NCI-H1436 treated with DMSO at 0.1 percent for 48 hours (cell line): ENCODE data around the gene FYCO1.

Source experiments
- DNase-seq: peaks from one replicate; lab custom pipeline; 2025; lab: John Stamatoyannopoulos, UW

The FYCO1 gene

DNA sequence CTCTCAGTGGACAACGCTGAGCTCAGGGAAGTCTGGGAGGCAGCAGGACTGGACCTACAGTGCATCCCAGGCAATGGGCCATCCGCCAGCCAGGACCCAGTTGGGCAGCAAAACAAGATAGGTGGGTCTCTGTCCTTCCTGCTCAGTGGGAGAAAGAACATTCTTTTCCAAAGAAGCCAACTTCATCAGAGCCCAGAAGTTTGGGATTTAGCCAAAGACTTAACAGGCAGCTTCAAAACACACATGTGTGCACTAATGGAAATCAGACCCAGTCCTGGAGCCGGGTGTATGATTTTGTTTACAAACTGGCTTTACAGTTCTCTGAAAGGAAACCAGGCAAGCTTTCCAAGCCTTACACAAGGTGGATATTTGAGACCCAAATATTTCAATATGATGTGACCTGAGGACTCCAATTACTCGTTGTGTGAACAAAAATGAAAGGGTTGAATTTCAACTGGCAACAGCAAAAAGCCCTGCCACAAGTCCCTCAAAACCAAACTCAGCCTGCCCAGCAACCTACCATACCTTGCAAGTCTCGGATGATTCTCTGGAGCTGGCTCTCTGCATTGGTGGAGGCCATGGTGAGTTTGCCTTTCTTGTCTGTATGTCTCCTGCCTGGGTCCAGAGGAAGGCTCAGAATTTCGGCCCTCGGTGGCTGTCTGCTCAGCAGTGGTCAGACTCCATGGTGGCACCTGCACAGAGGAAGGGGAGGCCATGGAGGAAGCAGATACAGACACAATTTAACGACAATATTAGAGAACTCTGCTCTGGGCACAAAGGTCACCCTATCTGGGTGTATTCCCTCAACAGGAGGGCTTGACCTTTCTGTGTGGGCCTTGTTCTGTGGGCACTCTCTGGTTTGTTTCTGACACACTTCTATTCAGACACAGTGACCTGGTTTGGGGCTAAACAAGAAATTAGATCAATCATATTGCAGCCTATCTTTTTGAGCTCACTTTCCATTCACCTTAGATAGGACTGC, 11.0 kb downstream of the FYCO1 start:
- DNase-seq = no peak

- DNase-seq = no peak
Observed at GRCh38 chr3:45983770-45984169, 11.9 kb downstream of the FYCO1 start.

GRCh38 chr3:45981346-45982074, 14.1 kb downstream of the FYCO1 start:
- DNase-seq = no peak

- no peak for DNase-seq
Observed at GRCh38 chr3:45980819-45981218, 14.8 kb downstream of the FYCO1 start.

DNA sequence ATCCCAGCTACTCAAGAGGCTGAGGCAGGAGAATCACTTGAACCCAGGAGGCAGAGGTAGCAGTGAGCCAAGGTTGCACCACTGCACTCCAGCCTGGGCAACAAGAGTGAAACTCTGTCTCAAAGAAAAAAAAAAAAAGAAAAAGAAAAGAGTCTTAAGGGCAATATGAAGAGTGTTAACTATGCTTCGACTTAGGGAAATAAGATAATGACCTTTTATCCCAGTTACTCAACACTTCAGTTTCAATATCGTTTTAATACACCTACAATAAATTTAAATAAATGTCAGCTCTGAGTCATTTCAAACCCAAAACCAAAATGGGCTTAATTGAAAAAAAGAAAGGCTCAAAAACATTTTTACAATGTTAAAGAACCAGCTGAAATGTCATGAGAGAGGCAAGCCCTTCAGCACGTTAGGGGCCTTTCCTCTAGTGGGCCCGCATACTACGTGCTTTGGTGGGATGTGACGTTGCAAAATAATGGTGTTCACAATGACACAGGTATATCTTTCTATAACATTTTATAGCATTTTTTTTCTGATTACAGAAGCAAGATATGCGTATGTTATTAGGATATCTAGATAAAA, 15.3 kb downstream of the FYCO1 start:
- no peak for DNase-seq

DNA sequence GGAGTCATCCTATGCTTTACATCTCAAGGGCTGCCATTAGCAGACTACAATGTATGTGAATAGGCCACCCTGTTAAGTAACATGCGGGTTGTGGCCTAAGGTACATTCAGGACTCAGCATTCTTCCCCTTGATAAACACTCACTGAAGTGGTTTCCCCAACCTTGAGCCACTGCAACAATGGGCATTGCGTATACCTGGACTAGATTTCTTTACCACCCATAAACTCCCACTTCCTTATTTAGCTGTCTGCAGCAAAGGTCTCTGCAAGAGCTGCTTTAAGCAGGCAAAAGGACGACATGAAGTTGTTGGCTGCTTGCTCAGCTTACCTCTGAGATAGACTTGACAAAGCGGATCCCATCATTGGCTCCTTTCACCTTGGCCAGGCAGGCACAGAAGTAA, 16.2 kb downstream of the FYCO1 start:
- DNase-seq = no peak

DNA sequence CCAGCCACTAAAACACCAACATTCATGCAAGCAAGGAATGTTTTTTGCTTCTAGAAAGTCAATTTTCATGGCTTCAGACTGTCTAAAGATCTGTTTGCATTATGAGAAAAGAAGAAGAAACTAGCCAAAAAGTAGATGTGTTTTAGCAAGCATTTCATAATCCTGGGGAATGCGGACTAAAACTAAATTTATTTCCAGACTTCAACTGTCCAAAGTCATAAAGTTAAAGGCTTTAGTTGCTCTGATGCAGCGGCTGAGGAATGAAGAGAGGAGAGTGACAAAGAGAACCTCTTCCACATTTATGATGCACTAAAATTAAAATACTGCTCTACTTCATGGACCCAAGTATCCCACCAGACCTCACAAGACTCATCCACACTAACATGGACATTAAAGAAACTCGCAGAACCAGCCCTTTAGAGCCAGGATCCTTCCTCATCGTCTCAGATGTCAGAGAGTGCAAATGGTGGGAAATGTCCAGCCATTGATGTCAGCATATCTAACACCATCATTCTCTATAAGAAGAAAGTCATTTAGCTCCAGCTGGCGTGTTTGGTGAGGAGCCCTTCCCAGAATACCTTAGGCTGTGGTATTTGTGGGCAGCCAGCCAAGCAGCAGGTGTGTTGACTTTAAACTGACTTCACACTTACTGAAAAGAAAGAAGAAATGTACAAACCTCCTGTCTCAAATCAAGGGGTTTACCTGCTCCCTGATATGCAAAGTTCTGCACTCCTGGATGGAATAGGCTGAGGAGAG, 17.4 kb downstream of the FYCO1 start:
- no peak for DNase-seq

- no peak for DNase-seq
Observed at GRCh38 chr3:45976191-45977091, 19.2 kb downstream of the FYCO1 start.

DNA sequence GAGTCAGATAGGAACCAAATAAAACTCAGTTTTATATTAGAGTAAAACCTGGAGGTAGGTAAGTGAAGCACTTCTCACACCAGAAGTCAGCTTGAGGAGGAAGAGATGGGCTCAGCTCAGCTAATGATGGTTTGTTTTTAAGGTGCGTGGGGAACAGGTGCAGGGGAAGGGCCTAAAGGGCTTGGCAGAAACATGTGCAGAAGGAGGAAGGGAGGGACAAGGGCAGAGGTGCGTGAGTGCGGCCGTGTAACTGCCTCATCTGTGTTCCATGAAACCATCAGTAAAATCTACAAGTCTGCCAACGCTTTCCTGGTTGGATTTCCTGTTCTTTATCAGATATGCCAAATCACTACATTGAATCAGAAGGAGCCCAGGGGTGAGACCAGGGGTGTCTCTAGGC, 19.9 kb downstream of the FYCO1 start:
- DNase-seq = no peak

DNA sequence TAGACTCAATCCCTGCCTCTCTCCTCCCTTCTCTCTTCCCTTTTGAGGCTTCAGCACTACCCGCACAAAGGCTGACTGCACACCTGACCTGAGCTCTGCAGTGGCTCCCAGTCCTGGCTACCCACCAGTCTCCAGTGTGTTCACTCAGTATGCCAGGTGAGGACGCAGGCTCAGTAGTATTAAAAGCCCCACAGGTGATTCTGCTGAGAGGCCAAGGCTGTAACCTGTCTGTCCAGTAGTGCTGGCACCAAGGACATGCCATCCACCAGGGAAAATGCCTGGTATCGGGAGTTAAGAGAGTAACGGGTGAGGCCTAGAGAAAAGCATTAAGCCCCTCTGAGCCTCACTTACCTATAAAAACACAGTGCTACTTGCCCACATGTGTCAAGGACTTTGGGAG, 20.9 kb downstream of the FYCO1 start:
- DNase-seq = no peak

- no peak for DNase-seq
Observed at GRCh38 chr3:45972534-45973402, 22.9 kb downstream of the FYCO1 start.

- no peak for DNase-seq
Observed at GRCh38 chr3:45969953-45970352, 25.7 kb downstream of the FYCO1 start.

DNA sequence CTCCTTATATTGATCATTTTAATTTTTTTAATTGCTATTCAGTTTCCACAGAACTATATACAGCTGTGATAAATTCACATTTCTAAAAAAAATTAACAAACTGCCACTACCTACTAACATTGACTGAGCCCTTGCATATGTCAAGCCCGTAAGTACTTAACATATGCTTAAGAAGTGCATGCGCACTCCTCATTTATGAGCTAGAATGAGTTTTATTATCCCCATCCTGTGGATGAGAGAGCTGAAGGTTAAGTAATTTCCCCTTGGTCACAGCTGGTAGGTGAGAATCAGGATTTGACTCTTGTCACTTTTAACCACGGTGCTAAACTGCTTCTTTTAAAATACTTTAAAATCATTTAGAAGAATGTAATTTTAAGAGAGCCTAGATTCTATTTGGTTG, 26.5 kb downstream of the FYCO1 start:
- DNase-seq = no peak

- no peak for DNase-seq
Observed at GRCh38 chr3:45968706-45969105, 26.9 kb downstream of the FYCO1 start.

- DNase-seq = no peak
Observed at GRCh38 chr3:45968149-45968548, 27.5 kb downstream of the FYCO1 start.

GRCh38 chr3:45967724-45968123, 27.9 kb downstream of the FYCO1 start:
- no peak for DNase-seq

- DNase-seq = no peak
Observed at GRCh38 chr3:45966950-45967640, 28.5 kb downstream of the FYCO1 start.

DNA sequence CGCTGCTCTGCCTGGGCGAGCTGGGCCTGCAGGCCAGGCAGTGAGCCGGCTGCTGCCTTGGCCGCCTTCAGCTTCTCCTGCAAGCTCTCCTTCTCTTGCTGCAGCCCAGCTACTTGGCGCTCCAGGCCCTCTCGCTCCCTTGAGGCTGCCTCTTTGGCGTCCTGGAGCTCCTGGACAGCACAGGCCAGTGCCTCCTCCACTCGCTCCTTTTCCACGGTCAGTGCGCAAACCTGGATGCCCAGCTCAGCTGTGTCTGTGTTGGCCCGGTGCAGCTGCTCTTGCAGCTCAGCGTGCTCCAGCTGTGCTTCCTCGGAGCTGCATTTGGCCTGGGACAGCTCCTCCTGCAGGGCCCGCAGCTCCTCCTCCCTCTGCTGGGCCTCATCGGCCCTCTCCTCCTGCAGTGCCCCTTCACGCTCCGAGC, 29.2 kb downstream of the FYCO1 start:
- no peak for DNase-seq

GRCh38 chr3:45965653-45966052, 30.0 kb downstream of the FYCO1 start:
- no peak for DNase-seq
